ENCODE measurements around the gene BMP6. TPM values are rescaled to one million over a fixed set of nuclear protein-coding genes. Genes with fewer than 3 reads are reported as not detected.
"Not testable (repeated sequence)": the region's sequence is repeated elsewhere in the genome, so short reads cannot be mapped to it uniquely, and the experiment has no call there.

BMP6 gene
- total RNA-seq, 1 donor from 2014 or later, result 2.9 TPM

DNA sequence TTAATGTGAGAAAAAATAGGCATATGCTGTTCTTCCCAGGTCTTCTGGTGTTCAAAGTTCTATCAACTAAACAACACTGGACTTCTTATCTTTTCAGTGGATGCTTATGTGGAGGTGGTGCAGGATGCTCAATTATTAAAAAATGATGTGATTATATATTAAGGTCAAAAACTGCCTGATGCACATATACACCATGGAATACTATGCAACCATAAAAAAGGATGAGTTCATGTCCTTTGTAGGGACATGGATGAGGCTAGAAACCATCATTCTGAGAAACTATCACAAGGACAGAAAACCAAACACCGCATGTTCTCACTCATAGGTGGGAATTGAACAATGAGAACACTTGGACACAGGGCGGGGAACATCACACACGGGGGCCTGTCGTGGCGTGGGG, 91.3 kb downstream of the BMP6 start:
- intact Hi-C loops (cut with DNase I); DNase-seq (ENCODE audit: low spot score): not testable (repeated sequence)

- intact Hi-C loops (cut with DNase I), result no loop called here
- no peak for DNase-seq (ENCODE audit: low spot score)
These were observed 92.6 kb downstream of the BMP6 start for GRCh38 chr6:7818257-7819214.

DNA sequence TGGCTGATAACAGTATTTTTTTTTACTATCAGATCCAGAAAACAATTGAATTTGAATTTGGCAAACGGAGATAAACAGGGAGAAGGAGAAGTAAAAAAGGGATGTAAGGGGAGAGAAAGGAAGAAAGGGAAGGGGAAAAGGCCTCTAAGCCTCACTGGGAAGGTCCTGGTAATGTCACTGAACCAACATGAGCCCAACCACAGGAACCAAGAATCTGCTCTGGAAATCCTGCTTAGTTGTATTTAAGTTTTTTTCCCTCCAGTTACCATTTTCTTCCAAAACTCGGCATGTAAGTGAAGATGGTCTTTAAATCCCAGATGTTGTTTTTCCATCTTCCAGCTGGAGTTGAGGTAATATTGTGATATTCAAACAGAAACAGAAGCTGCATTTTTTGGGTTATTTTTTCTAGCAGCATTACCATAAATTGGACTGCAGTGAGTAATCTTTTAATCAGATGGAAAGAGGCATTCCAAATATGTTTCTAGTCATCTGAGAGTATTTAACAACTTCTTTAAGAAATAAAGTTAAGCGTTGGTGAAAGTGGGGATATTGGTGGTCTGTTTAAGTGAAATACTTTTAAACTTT, 93.6 kb downstream of the BMP6 start:
- no peak for DNase-seq (ENCODE audit: low spot score)
- intact Hi-C loops (cut with DNase I), result no loop called here

- no peak for DNase-seq (ENCODE audit: low spot score)
- intact Hi-C loops (cut with DNase I), result no loop called here
These were observed 94.5 kb downstream of the BMP6 start for GRCh38 chr6:7820288-7820835.

GRCh38 chr6:7821426-7821825, 95.5 kb downstream of the BMP6 start:
- DNase-seq (ENCODE audit: low spot score), result no peak
- intact Hi-C loops (cut with DNase I), result no loop called here

DNA sequence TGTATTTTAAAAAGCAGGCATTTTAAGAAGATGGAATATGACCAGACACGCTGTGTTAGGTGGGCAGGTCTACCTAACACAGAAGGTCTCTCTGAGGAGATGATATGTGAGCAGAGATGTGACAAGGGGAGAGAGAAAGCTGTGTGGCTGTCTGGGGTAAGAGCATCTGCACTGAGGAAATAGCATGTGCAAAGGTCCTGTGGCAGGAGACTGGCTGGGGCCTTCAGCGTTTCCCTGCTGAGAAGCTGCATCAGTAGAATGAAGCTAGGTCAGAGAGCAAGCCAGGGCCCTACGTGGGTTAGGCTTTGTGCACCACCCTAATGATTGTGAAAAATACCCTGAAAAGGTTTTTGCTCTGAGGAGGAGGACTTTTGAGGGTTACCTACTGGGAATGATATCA, 97.7 kb downstream of the BMP6 start:
- DNase-seq (ENCODE audit: low spot score), result no peak
- intact Hi-C loops (cut with DNase I), result no loop called here

- DNase-seq (ENCODE audit: low spot score), result no peak
- intact Hi-C loops (cut with DNase I), result no loop called here
These were observed 100.1 kb downstream of the BMP6 start for GRCh38 chr6:7825986-7826385.

DNA sequence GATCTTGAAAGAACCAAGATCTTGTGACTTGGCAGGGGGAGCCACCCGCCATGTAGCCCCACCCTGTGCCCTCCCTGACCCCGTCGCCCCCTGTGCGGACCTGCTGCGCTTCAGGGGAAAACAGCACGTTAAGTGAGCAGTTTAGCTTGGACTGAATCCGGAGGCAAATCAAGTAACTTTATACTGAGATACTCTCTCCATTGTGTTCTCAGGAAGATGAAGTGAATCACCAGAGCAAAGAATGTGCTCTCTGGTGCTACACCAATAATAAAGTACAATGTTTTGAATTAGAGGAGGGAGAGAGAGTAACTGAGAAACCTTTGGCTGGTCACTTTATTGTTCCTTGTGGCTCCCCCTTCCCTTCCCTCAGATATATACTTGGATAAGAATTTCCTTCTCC, 101.2 kb downstream of the BMP6 start:
- DNase-seq (ENCODE audit: low spot score), result no peak
- intact Hi-C loops (cut with DNase I), result no loop called here

GRCh38 chr6:7828124-7828523, 102.2 kb downstream of the BMP6 start:
- intact Hi-C loops (cut with DNase I), result no loop called here
- DNase-seq (ENCODE audit: low spot score), result no peak

DNA sequence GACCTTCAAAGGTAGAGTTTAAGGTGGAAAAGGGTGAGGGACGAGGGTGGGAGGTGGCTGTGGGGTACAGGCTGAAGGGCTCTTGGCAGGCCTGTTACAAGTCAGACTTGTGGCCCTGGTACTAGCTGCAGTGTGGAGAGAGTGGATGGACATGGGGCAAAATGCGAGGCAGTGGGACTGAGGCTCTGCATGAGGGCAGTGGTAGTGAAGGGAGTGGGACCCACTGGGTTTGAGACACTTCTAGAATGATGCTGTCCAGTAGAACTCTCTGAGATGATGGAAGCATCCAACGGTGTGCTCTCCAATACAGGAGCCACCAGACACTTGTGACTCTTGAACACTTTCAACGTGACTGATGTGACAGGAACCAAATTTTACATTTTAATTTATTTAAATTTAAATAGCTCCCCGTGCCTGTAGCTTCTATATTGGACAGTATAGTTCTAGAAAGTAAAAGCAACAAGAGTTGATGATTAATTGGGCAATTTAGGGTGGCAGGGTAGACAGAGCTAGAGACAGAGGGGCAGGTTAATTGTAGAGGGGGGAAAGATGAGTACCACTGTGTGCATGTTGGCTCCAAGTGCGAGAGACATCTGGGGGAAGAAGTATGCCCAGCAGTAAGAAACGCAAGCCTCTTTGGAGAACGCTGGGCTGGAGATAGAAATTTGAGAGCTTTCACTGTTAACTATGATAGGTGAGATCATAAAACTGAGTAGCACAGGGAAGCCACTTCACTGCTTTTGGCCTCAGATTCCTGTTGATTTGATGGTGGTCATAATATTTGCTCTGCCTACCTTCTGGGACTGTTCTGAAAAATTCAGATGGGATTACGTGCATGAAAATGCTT, 107.2 kb downstream of the BMP6 start:
- DNase-seq (ENCODE audit: low spot score), result no peak
- intact Hi-C loops (cut with DNase I), result no loop called here

DNA sequence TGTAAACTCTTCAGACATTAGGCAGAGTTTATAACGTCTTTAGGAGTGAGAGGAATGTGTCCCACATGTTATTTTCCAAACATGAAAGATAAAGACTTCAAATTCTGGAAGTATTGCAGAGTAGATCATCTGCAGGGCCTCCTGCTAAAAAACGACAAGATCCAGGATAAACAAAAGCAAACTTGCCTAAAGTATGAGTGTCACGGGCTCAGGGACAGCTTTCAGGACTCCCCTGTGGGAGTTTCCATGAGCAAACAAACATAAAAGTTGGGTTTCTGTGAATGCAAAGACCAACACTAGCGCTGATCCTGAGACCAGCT, 107.8 kb downstream of the BMP6 start:
- DNase-seq (ENCODE audit: low spot score), result no peak
- intact Hi-C loops (cut with DNase I), result no loop called here

GRCh38 chr6:7836371-7837026, 110.6 kb downstream of the BMP6 start:
- no peak for DNase-seq (ENCODE audit: low spot score)
- intact Hi-C loops (cut with DNase I), result no loop called here

GRCh38 chr6:7841781-7842468, 116.0 kb downstream of the BMP6 start:
- intact Hi-C loops (cut with DNase I), result no loop called here
- DNase-seq (ENCODE audit: low spot score), result no peak

GRCh38 chr6:7846966-7847818, 121.3 kb downstream of the BMP6 start:
- no peak for DNase-seq (ENCODE audit: low spot score)
- intact Hi-C loops (cut with DNase I), result no loop called here

- DNase-seq (ENCODE audit: low spot score), result no peak
These were observed 122.3 kb downstream of the BMP6 start for GRCh38 chr6:7848229-7848628.

DNA sequence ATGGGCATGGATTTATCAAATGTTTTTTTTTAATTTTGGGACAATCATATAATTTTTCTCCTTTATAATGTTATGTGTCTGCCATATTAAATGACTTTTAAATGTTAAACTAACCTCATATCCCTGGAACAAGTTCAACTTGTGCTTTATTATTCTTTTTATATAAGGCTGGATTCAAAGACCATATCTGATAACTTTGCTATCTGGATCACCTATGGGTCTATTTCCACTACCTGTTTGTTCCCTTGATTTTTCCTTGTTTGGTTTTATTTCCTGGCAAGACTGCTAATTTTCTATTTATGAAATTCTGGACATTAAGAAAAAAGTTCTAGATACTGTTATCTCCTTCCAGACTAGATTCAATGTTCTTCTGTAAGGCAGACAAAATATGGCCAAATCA, 125.9 kb downstream of the BMP6 start:
- no peak for DNase-seq (ENCODE audit: low spot score)
- intact Hi-C loops (cut with DNase I), result no loop called here

More at GRCh38 chr6:7848229-7848628, 122.3 kb downstream of the BMP6 start:
- intact Hi-C loops (cut with DNase I), result no loop called here

- DNase-seq (ENCODE audit: low spot score), result no peak
- intact Hi-C loops (cut with DNase I), result no loop called here
These were observed 133.7 kb downstream of the BMP6 start for GRCh38 chr6:7859591-7859990.

GRCh38 chr6:7865781-7866180, 139.9 kb downstream of the BMP6 start:
- intact Hi-C loops (cut with DNase I), result no loop called here
- DNase-seq (ENCODE audit: low spot score), result no peak
